PC-9 (cell line): ENCODE data around the gene STMN3. TPM values are rescaled to one million over a fixed set of nuclear protein-coding genes. Genes with fewer than 3 reads are reported as not detected.

Source experiments
- BruUV-seq: library from RNA; stranded (reverse); fragments of 400-500 nt; replicated peaks from 2 replicates; lab custom pipeline; 2021; lab: Mats Ljungman, UMichigan
- CTCF ChIA-PET: fragments of 300-600 bp; sonication (Branson Sonifier 250); formaldehyde crosslinking; loops from one replicate; lab custom pipeline; 2022; ENCODE audit warnings: antibody characterized with exemption; lab: Charles Lee
- POLR2A ChIA-PET: fragments of 300-600 bp; sonication (Branson Sonifier 250); formaldehyde crosslinking; loops from one replicate; lab custom pipeline; 2022; ENCODE audit warnings: antibody characterized with exemption; ENCODE audit not compliant: unreplicated experiment; lab: Charles Lee
- DNase-seq, 2 experiments: peaks; one replicate each; pipeline versions ENCODE4 v3.0.0 to v3.0.0-alpha.2; 2015 to 2022; ENCODE audit warnings: mixed read lengths in 1 of 2
- H2AFZ ChIP-seq: fragments of 200-600 bp; sonication (generic); 2 replicates; pipeline ENCODE4 v1.8.1; 2017; ENCODE audit warnings: antibody characterized with exemption
- H3F3A ChIP-seq: fragments of 200-600 bp; sonication (generic); 2 replicates; pipeline ENCODE4 v1.8.1; 2017; ENCODE audit warnings: antibody characterized with exemption, mild to moderate bottlenecking, low read depth; ENCODE audit not compliant: insufficient read depth
- H3K27ac ChIP-seq: fragments of 200-600 bp; sonication (generic); 2 replicates; pipeline ENCODE4 v1.6.1; 2016; ENCODE audit warnings: mixed run types
- H3K27me3 ChIP-seq: fragments of 200-600 bp; sonication (generic); 2 replicates; pipeline ENCODE4 v1.6.1; 2016; ENCODE audit warnings: low read depth, mixed run types; ENCODE audit not compliant: insufficient read depth
- H3K36me3 ChIP-seq: fragments of 200-600 bp; sonication (generic); 2 replicates; pipeline ENCODE4 v1.6.1; 2016; ENCODE audit warnings: low read depth, mixed run types
- H3K4me1 ChIP-seq: fragments of 200-600 bp; sonication (generic); replicated peaks from 2 replicates; pipeline ENCODE4 v1.6.1; 2016; ENCODE audit warnings: mixed run types; ENCODE audit not compliant: insufficient read depth
- H3K4me2 ChIP-seq: fragments of 200-600 bp; sonication (generic); 2 replicates; pipeline ENCODE4 v1.6.1; 2017; ENCODE audit warnings: mixed run types
- H3K4me3 ChIP-seq: fragments of 200-600 bp; sonication (generic); 2 replicates; pipeline ENCODE4 v1.6.1; 2016; ENCODE audit warnings: mixed run types
- H3K79me2 ChIP-seq: fragments of 200-600 bp; sonication (generic); 2 replicates; pipeline ENCODE4 v1.6.1; 2017; ENCODE audit warnings: low read depth, mixed run types
- H3K9me2 ChIP-seq: fragments of 200-600 bp; sonication (generic); 2 replicates; pipeline ENCODE4 v1.8.1; 2017; ENCODE audit warnings: mild to moderate bottlenecking; ENCODE audit not compliant: insufficient read depth
- H3K9me3 ChIP-seq: fragments of 200-600 bp; sonication (generic); 2 replicates; pipeline ENCODE4 v1.8.1; 2016; ENCODE audit warnings: low read depth; ENCODE audit not compliant: insufficient read depth
- H4K20me1 ChIP-seq: fragments of 200-600 bp; sonication (generic); 2 replicates; pipeline ENCODE4 v1.8.1; 2017; ENCODE audit not compliant: insufficient read depth
- CTCF ChIP-seq: fragments of 200-600 bp; sonication (generic); conservative IDR thresholded peaks from 2 replicates; pipeline ENCODE4 v1.6.1; 2017; ENCODE audit warnings: mixed run types, antibody characterized with exemption, mild to moderate bottlenecking, moderate library complexity
- EZH2 ChIP-seq: fragments of 200-600 bp; sonication (generic); IDR thresholded peaks from 2 replicates; pipeline ENCODE4 v1.8.0; 2017; ENCODE audit warnings: antibody characterized with exemption, low read depth
- intact Hi-C: fragments of 100-400 bp; cut with micrococcal nuclease; formaldehyde crosslinking; loops from one replicate; pipeline ENCODE4 v1.10.0; 2022; ENCODE audit not compliant: unreplicated experiment
- total RNA-seq: library from RNA; stranded (reverse); gene quantifications from 2 replicates; pipeline ENCODE4 v1.2.3, GENCODE V29; 2021

STMN3 gene
- total RNA-seq, 1 experiment from 2014 or later, result 24.3 TPM

- 0 out of 2 replicates have a peak, but pooled peaks cover 3% of the 10 kb centered on the region for H4K20me1 ChIP-seq
- peaks cover 26% of the 10 kb centered on the region for H3K4me1 ChIP-seq
- peaks cover 18% of the 10 kb centered on the region for H3K36me3 ChIP-seq
- POLR2A ChIA-PET, result no interaction called here
- no peak overlapping the region for H3K4me3 ChIP-seq
- no peak overlapping the region for H3K4me2 ChIP-seq
- intact Hi-C loops, result no loop called here
- H3K9me2 ChIP-seq, result no peaks in the 10 kb centered on the region
- H3K9me3 ChIP-seq, result no peaks in the 10 kb centered on the region
- TF ChIP-seq EZH2 (no peak), CTCF (no peak)
- H2AFZ ChIP-seq, result no peak overlapping the region
- peaks cover 23% of the 10 kb centered on the region for H3K79me2 ChIP-seq
- CTCF ChIA-PET, result interaction anchor here (0.6 kb wide), 1 partner anchor 93 kb away, joined by 9 read pairs; no protein-coding TSS in a partner anchor
- no peaks in the 10 kb centered on the region for H3K27me3 ChIP-seq
- peaks cover 57% of the 10 kb centered on the region; the same call in 1 of the 2 replicates for H3F3A ChIP-seq
- BruUV-seq, result no TSS peak
- H3K27ac ChIP-seq, result 0 out of 2 replicates have a peak overlapping the region, but pooled peaks have one; percentile 5
- no peak for DNase-seq
Observed at GRCh38 chr20:63701329-63702035, 48.3 kb upstream of the STMN3 start.

GRCh38 chr20:63701051-63701328, 47.8 kb upstream of the STMN3 start:
- TF ChIP-seq CTCF (no peak), EZH2 (no peak)
- DNase-seq, result no peak

GRCh38 chr20:63700199-63701050, 47.2 kb upstream of the STMN3 start:
- H3K9me2 ChIP-seq, result no peaks in the 10 kb centered on the region
- H3K79me2 ChIP-seq, result peaks cover 13% of the 10 kb centered on the region; the same call in 1 of the 2 replicates
- no peak overlapping the region for H2AFZ ChIP-seq
- no peaks in the 10 kb centered on the region for H3K27me3 ChIP-seq
- CTCF ChIA-PET, result interaction anchor here (0.6 kb wide), 1 partner anchor 94 kb away, joined by 9 read pairs; no protein-coding TSS in a partner anchor
- no TSS peak for BruUV-seq
- no peak for DNase-seq
- peaks cover 57% of the 10 kb centered on the region; the same call in 1 of the 2 replicates for H3F3A ChIP-seq
- POLR2A ChIA-PET, result no interaction called here
- intact Hi-C loops, result no loop called here
- H3K4me3 ChIP-seq, result no peak overlapping the region
- peaks cover 11% of the 10 kb centered on the region for H3K36me3 ChIP-seq
- TF ChIP-seq EZH2, result no peak
- TF ChIP-seq CTCF, result no peak
- H3K9me3 ChIP-seq, result no peaks in the 10 kb centered on the region
- H4K20me1 ChIP-seq, result 0 out of 2 replicates have a peak, but pooled peaks cover 3% of the 10 kb centered on the region
- H3K4me1 ChIP-seq, result peaks cover 20% of the 10 kb centered on the region
- H3K4me2 ChIP-seq, result peak overlapping the region; percentile 71; the same call in 1 of the 2 replicates
- peak overlapping the region; percentile 65 for H3K27ac ChIP-seq

More at GRCh38 chr20:63701051-63701328, 47.8 kb upstream of the STMN3 start:
- Histone ChIP-seq H3K4me1 (peaks cover 22% of the 10 kb centered on the region), H3K27me3 (no peaks in the 10 kb centered on the region), H2AFZ (no peak overlapping the region), H3K4me2 (no peak overlapping the region), H3F3A (peaks cover 57% of the 10 kb centered on the region; the same call in 1 of the 2 replicates), H3K27ac (0 out of 2 replicates have a peak overlapping the region, but pooled peaks have one; percentile 5), H3K9me3 (no peaks in the 10 kb centered on the region), H3K4me3 (no peak overlapping the region), H3K79me2 (peaks cover 18% of the 10 kb centered on the region), H3K36me3 (peaks cover 17% of the 10 kb centered on the region), H4K20me1 (0 out of 2 replicates have a peak, but pooled peaks cover 3% of the 10 kb centered on the region), H3K9me2 (no peaks in the 10 kb centered on the region)
- intact Hi-C loops, result no loop called here
- BruUV-seq, result no TSS peak
- POLR2A ChIA-PET, result no interaction called here
- CTCF ChIA-PET, result interaction anchor here (0.6 kb wide), 1 partner anchor 93 kb away, joined by 9 read pairs; no protein-coding TSS in a partner anchor
